ENCODE measurements around the gene TRPC4. TPM values are rescaled to one million over a fixed set of nuclear protein-coding genes. Genes with fewer than 3 reads are reported as not detected.
"Not testable (repeated sequence)": the region's sequence is repeated elsewhere in the genome, so short reads cannot be mapped to it uniquely, and the experiment has no call there.

TRPC4 gene
- total RNA-seq, 1 experiment from 2014 or later, result 8.0 TPM

- TF ChIP-seq ELF4 (CRISPR knock-in tag; IDR thresholded peaks at IDR 0.05; ENCODE audit: low read depth), result no peak
- no peak for TF ChIP-seq ATF6 (CRISPR knock-in tag; IDR thresholded peaks at IDR 0.05)
- no peak for TF ChIP-seq NFE2L1 (CRISPR knock-in tag; IDR thresholded peaks at IDR 0.05)
- TF ChIP-seq OVOL2 (CRISPR knock-in tag; IDR thresholded peaks at IDR 0.05; ENCODE audit: borderline replicate concordance), result no peak
- TF ChIP-seq ATF3 (CRISPR knock-in tag; conservative IDR thresholded peaks at IDR 0.05), result no peak
- TF ChIP-seq USF1 (CRISPR knock-in tag; IDR thresholded peaks at IDR 0.05), result no peak
- TF ChIP-seq TEAD1 (CRISPR knock-in tag; IDR thresholded peaks at IDR 0.05), result no peak
These were observed 272.8 kb downstream of the TRPC4 start (continued) for GRCh38 chr13:37596805-37597204.

- ATAC-seq (peak; percentile 86), DNase-seq (ENCODE audit: low spot score) (no peak)
- POLR2A ChIA-PET, result no interaction called here
- no peaks in the 10 kb centered on the region; the same call in 1 of the 2 replicates for H3K27me3 Mint-ChIP-seq (ENCODE audit: low read depth)
- TF ChIP-seq CTCF (IDR thresholded peaks at IDR 0.05), result no peak
- TF ChIP-seq E2F5 (CRISPR knock-in tag; IDR thresholded peaks at IDR 0.05), result no peak
- no peak for TF ChIP-seq EMX1 (CRISPR knock-in tag; IDR thresholded peaks at IDR 0.05)
- no peak for TF ChIP-seq ELF4 (CRISPR knock-in tag; IDR thresholded peaks at IDR 0.05; ENCODE audit: low read depth)
- no peak for TF ChIP-seq NFATC4 (CRISPR knock-in tag; IDR thresholded peaks at IDR 0.05)
- TF ChIP-seq RORB (CRISPR knock-in tag; IDR thresholded peaks at IDR 0.05), result no peak
- no peak for TF ChIP-seq ATF1 (CRISPR knock-in tag; IDR thresholded peaks at IDR 0.05)
- TF ChIP-seq ZNF281 (CRISPR knock-in tag; IDR thresholded peaks at IDR 0.05), result no peak
- TF ChIP-seq ZNF416 (CRISPR knock-in tag; IDR thresholded peaks at IDR 0.05), result no peak
- TF ChIP-seq TEAD4 (CRISPR knock-in tag; IDR thresholded peaks at IDR 0.05), result no peak
- H3K36me3 Mint-ChIP-seq, result no peaks in the 10 kb centered on the region
- H3K9me3 Mint-ChIP-seq, result no peaks in the 10 kb centered on the region
- no peak overlapping the region for H3K27ac Mint-ChIP-seq
- peaks cover 44% of the 10 kb centered on the region for H3K4me1 Mint-ChIP-seq
- peak overlapping the region; percentile 38 for H3K4me3 Mint-ChIP-seq
- CTCF ChIA-PET, result interaction anchor here (0.6 to 1.4 kb wide), 3 partner anchors 23 to 460 kb away, joined by 3 read pairs; no protein-coding TSS in a partner anchor
These were observed 274.4 kb downstream of the TRPC4 start for GRCh38 chr13:37595162-37595561.

GRCh38 chr13:37594550-37594949 lies 275.0 kb downstream of the TRPC4 start:
- ATAC-seq (no peak), DNase-seq (ENCODE audit: low spot score) (no peak)
- Mint-ChIP-seq H3K27ac (no peak overlapping the region), H3K36me3 (no peaks in the 10 kb centered on the region), H3K4me1 (peaks cover 44% of the 10 kb centered on the region), H3K27me3 (ENCODE audit: low read depth) (no peaks in the 10 kb centered on the region), H3K9me3 (no peaks in the 10 kb centered on the region), H3K4me3 (no peak overlapping the region)
- ChIA-PET POLR2A (interaction anchor here (0.6 kb wide), 1 partner anchor 419 kb away, joined by 3 read pairs; no protein-coding TSS in a partner anchor), CTCF (interaction anchor here (1.4 kb wide), 1 partner anchor 24 kb away, joined by 3 read pairs; no protein-coding TSS in a partner anchor)
- TF ChIP-seq ZBTB21 (CRISPR knock-in tag; IDR thresholded peaks at IDR 0.05; ENCODE audit: borderline replicate concordance), result no peak
- TF ChIP-seq AR (CRISPR knock-in tag; IDR thresholded peaks at IDR 0.05), result no peak

GRCh38 chr13:37589381-37589780 lies 280.2 kb downstream of the TRPC4 start:
- DNase-seq (ENCODE audit: low spot score); H3K4me3 Mint-ChIP-seq; ATAC-seq; CTCF ChIA-PET; H3K4me1 Mint-ChIP-seq; H3K27me3 Mint-ChIP-seq (ENCODE audit: low read depth); H3K27ac Mint-ChIP-seq; H3K36me3 Mint-ChIP-seq; POLR2A ChIA-PET; H3K9me3 Mint-ChIP-seq: not testable (repeated sequence)

Measured in WTC11 (cell line).